Adrenal gland (tissue), 12 donors: Measurements from ENCODE around the gene MVB12A. TPM values are rescaled to one million over a fixed set of nuclear protein-coding genes. Genes with fewer than 3 reads are reported as not detected.

Source experiments
- DNase-seq, 7 donors: peaks; one replicate each; pipeline ENCODE4 v3.0.0-alpha.2; 2019 to 2020
- H3K27ac ChIP-seq, 5 donors: fragments of 200-600 bp; sonication (generic) in 4 of 5; 1 replicate in 3 of 5; 2 replicates in 2 of 5; pipeline versions ENCODE4 v1.5.1 to v1.8.0; 2016 to 2020; ENCODE audit warnings: mild to moderate bottlenecking in 1 of 5
- H3K27me3 ChIP-seq: fragments of 200-600 bp; 2 replicates; pipeline ENCODE4 v1.8.0; 2021
- H3K36me3 ChIP-seq, 2 donors: fragments of 200-600 bp; replicated peaks in 1 of 2; 1 replicate in 1 of 2; 2 replicates in 1 of 2; pipeline versions ENCODE4 v1.5.1 to v1.8.0; 2018 to 2022
- H3K4me1 ChIP-seq, 2 donors: fragments of 200-600 bp; replicated peaks in 1 of 2; 1 replicate in 1 of 2; 2 replicates in 1 of 2; pipeline versions ENCODE4 v1.5.1 to v1.8.0; 2018 to 2021
- H3K4me3 ChIP-seq, 4 donors: fragments of 200-600 bp; sonication (generic) in 3 of 4; one replicate each; pipeline ENCODE4 v1.5.1; 2016 to 2018
- H3K9me3 ChIP-seq, 3 donors: fragments of 200-600 bp; sonication (generic) in 1 of 3; replicated peaks in 1 of 3; 1 replicate in 2 of 3; 2 replicates in 1 of 3; pipeline versions ENCODE4 v1.5.1 to v1.8.0; 2016 to 2021
- CTCF ChIP-seq, 6 experiments: fragments of 450-650 bp in 4 of 6; fragments of 200-600 bp in 2 of 6; sonication (generic) in 1 of 6; IDR thresholded peaks; 1 replicate in 5 of 6; 2 replicates in 1 of 6; pipeline versions ENCODE4 v1.5.1 to v1.8.0; 2016 to 2021; ENCODE audit warnings: antibody characterized with exemption in 6 of 6, mild to moderate bottlenecking in 2 of 6, moderate library complexity in 1 of 6
- POLR2A ChIP-seq, 2 donors: fragments of 450-650 bp; IDR thresholded peaks; one replicate each; pipeline ENCODE4 v1.6.1; 2017; ENCODE audit warnings: antibody characterized with exemption in 2 of 2, mild to moderate bottlenecking in 2 of 2, moderate library complexity in 1 of 2
- WGBS, 4 donors: extraction: QIAGEN DNeasy Blood & Tissue Kit in 2 of 4; methylation state at CpG; one replicate each; pipeline versions ENCODE4 v1.1.5 to v1.1.7; 2013 to 2017; 5-methylcytosine and 5-hydroxymethylcytosine counted together
- intact Hi-C, 2 donors: fragments of 100-400 bp; cut with DNase I; formaldehyde crosslinking; loops; one replicate each; pipeline versions ENCODE4 v1.14.1 to v1.15.0; 2022 to 2023
- polyA plus RNA-seq, 3 donors: library from polyadenylated mRNA; stranded (reverse); fragments of 200-250 nt in 2 of 3; fragments of 350-450 nt in 1 of 3; fragmentation: Illumina TruSeq in 1 of 3; extraction: RNeasy Lipid Tissue Mini Kit (QIAGEN cat#74804) in 1 of 3; gene quantifications; one replicate each; pipeline ENCODE4 v1.2.3, GENCODE V29; 2013 to 2014
- total RNA-seq, 9 donors: library from RNA; depleted of rRNA in 4 of 9; stranded (reverse); fragments of >200 nt in 4 of 9; fragments of 120-200 nt in 1 of 9; fragmentation: NEBNext Ultra II Directional in 1 of 9; extraction: Animal tissue kit (Norgen Biotek cat#: 25700) in 1 of 9; gene quantifications; one replicate each; pipeline versions ENCODE4 v1.1.0 to v1.2.4, GENCODE V29; 2013 to 2023
- donor health status: healthy with polysubstance abuse.
- donor health status: Bipolar disorder and iron deficiency.
- donor health status: DM: yes; HTN: yes; CAD: no.
- donor health status: DM: no; HTN: no; CAD: no.
- donor health status: DM: no; HTN: no; CAD: no.
- donor health status: DM: yes; HTN: yes; CAD: no.

Gene MVB12A
- total and polyA plus RNA-seq, 12 donors: 17.4 to 162 (median 105) TPM

GRCh38 chr19:17468302-17469091 is 48.6 kb downstream of the MVB12A start:
- TF ChIP-seq POLR2A (IDR thresholded peaks at IDR 0.05): peak; percentile 9 to 94
- peak in 1 of 6 experiments; percentile 4 for TF ChIP-seq CTCF (IDR thresholded peaks at IDR 0.05)
- Histone ChIP-seq H3K4me3 (peak overlapping the region in 3 of 4 donors; percentile 22 to 72 (median 56)), H3K27me3 (no peaks in the 10 kb centered on the region), H3K4me1 (peaks cover 27 to 37% of the 10 kb centered on the region in 2 donors), H3K36me3 (no peaks in the 10 kb centered on the region), H3K27ac (peak overlapping the region; percentile 65 to 95 (median 83)), H3K9me3 (no peaks in the 10 kb centered on the region)
- intact Hi-C loops: no loop called here
- 36 to 44% (median 40%) methylated on average over 19 to 25 of the region's 25 CpGs for WGBS, 4 donors
- DNase-seq: peak; percentile 89 to 96 (median 95)

- H3K27me3 ChIP-seq: no peaks in the 10 kb centered on the region
- intact Hi-C loops: no loop called here
- H3K9me3 ChIP-seq: no peaks in the 10 kb centered on the region
- H3K36me3 ChIP-seq: no peaks in the 10 kb centered on the region
- H3K27ac ChIP-seq: peak overlapping the region; percentile 65 to 95 (median 83)
- peak overlapping the region in 3 of 4 donors; percentile 22 to 72 (median 56) for H3K4me3 ChIP-seq
- no peak for DNase-seq
- TF ChIP-seq CTCF (IDR thresholded peaks at IDR 0.05) (no peak), POLR2A (IDR thresholded peaks at IDR 0.05) (no peak)
- WGBS, 4 donors: 3 to 5% (median 3%) methylated on average over 16 to 19 of the region's 19 CpGs
- peaks cover 27 to 37% of the 10 kb centered on the region in 2 donors for H3K4me1 ChIP-seq
Observed at GRCh38 chr19:17469092-17469480, 49.2 kb downstream of the MVB12A start.

GRCh38 chr19:17469481-17470067 is 49.7 kb downstream of the MVB12A start:
- Histone ChIP-seq H3K27me3 (no peaks in the 10 kb centered on the region), H3K4me3 (peak overlapping the region in 3 of 4 donors; percentile 27 to 72 (median 56)), H3K9me3 (no peaks in the 10 kb centered on the region), H3K4me1 (peaks cover 27 to 37% of the 10 kb centered on the region in 2 donors), H3K27ac (peak overlapping the region; percentile 65 to 95 (median 83)), H3K36me3 (no peaks in the 10 kb centered on the region)
- peak; percentile 96 to 100 (median 99) for DNase-seq
- peak in 1 of 2 donors; percentile 27 for TF ChIP-seq POLR2A (IDR thresholded peaks at IDR 0.05)
- no peak for TF ChIP-seq CTCF (IDR thresholded peaks at IDR 0.05)
- intact Hi-C loops: no loop called here
- 0 to 2% (median 0%) methylated on average over 9 to 31 of the region's 31 CpGs for WGBS, 4 donors

- Histone ChIP-seq H3K9me3 (no peaks in the 10 kb centered on the region), H3K4me1 (peaks cover 32 to 41% of the 10 kb centered on the region in 2 donors), H3K27ac (peak within 1 kb of the TSS; percentile 65 to 95 (median 83)), H3K36me3 (no peaks in the 10 kb centered on the region), H3K4me3 (peak within 1 kb of the TSS in 3 of 4 donors; percentile 27 to 72 (median 56)), H3K27me3 (no peaks in the 10 kb centered on the region)
- intact Hi-C loops: no loop called here
- DNase-seq: peak; percentile 98 to 100 (median 99)
- TF ChIP-seq CTCF (IDR thresholded peaks at IDR 0.05) (no peak), POLR2A (IDR thresholded peaks at IDR 0.05) (peak in 1 of 2 donors; percentile 18)
- WGBS, 4 donors: 0 to 1% (median 0%) methylated on average over 10 to 67 of the region's 67 CpGs
Observed at GRCh38 chr19:17470068-17470841, 50.4 kb downstream of the MVB12A start, which contains the start of gene SLC27A1. SLC27A1 (plus strand) TSS chr19:17470524; CDS start chr19:17470541, 17 bp downstream.
